GM10248 (cell line): ENCODE measurements around the gene TASP1.

Experiments used
- CTCF ChIA-PET: fragments of 300-600 bp; sonication (Branson Sonifier 250); formaldehyde crosslinking; extraction: SDS; loops from one replicate; lab custom pipeline; 2021; ENCODE audit warnings: antibody characterized with exemption; lab: Yijun Ruan, JAX
- POLR2A ChIA-PET: fragments of 350-650 bp; sonication (Branson Sonifier 250); formaldehyde crosslinking; extraction: SDS; loops from one replicate; lab custom pipeline; 2020; ENCODE audit warnings: antibody characterized with exemption; lab: Yijun Ruan, JAX
- DNase-seq: peaks from one replicate; pipeline ENCODE4 v3.0.0; 2012; ENCODE audit errors: extremely low spot score
- CTCF ChIP-seq: IDR thresholded peaks from 2 replicates; pipeline ENCODE4 v1.5.1; 2012; ENCODE audit warnings: mild to moderate bottlenecking, low read depth; ENCODE audit errors: extremely low read depth, missing control alignments, control extremely low read depth

Gene TASP1

GRCh38 chr20:13574071-13574470 lies 64.7 kb downstream of the TASP1 start:
- CTCF ChIA-PET = interaction anchor here (2.7 to 3.3 kb wide), 2 partner anchors 13 to 28 kb away, joined by 9 to 19 read pairs; no protein-coding TSS in a partner anchor
- POLR2A ChIA-PET = no interaction called here
- no peak for DNase-seq
- no peak for TF ChIP-seq CTCF

GRCh38 chr20:13571662-13572061 lies 67.1 kb downstream of the TASP1 start:
- no peak for DNase-seq
- POLR2A ChIA-PET = no interaction called here
- no peak for TF ChIP-seq CTCF
- CTCF ChIA-PET = interaction anchor here (1.0 to 2.7 kb wide), 2 partner anchors 11 to 25 kb away, joined by 8 to 9 read pairs; no protein-coding TSS in a partner anchor

- TF ChIP-seq CTCF = no peak
- DNase-seq = no peak
- ChIA-PET CTCF (interaction anchor here (13.7 kb wide), 1 partner anchor 21 kb away, joined by 174 read pairs; no protein-coding TSS in a partner anchor), POLR2A (no interaction called here)
Observed at GRCh38 chr20:13567663-13568062, 71.1 kb downstream of the TASP1 start.

- ChIA-PET POLR2A (no interaction called here), CTCF (interaction anchor here (13.7 kb wide), 1 partner anchor 18 kb away, joined by 174 read pairs; no protein-coding TSS in a partner anchor)
- no peak for TF ChIP-seq CTCF
- no peak for DNase-seq
Observed at GRCh38 chr20:13563854-13564253, 74.9 kb downstream of the TASP1 start.

GRCh38 chr20:13554706-13555105 lies 84.0 kb downstream of the TASP1 start:
- CTCF ChIA-PET = interaction anchor here (2.5 to 13.7 kb wide), 2 partner anchors 9 to 436 kb away, joined by 6 to 174 read pairs; no protein-coding TSS in a partner anchor
- POLR2A ChIA-PET = no interaction called here
- no peak for TF ChIP-seq CTCF
- no peak for DNase-seq

GRCh38 chr20:13554076-13554475 lies 84.7 kb downstream of the TASP1 start:
- ChIA-PET POLR2A (no interaction called here), CTCF (no interaction called here)
- no peak for DNase-seq
- no peak for TF ChIP-seq CTCF

GRCh38 chr20:13552061-13552460 lies 86.7 kb downstream of the TASP1 start:
- CTCF ChIA-PET = no interaction called here
- no peak for DNase-seq

More at GRCh38 chr20:13552061-13552460, 86.7 kb downstream of the TASP1 start:
- POLR2A ChIA-PET = no interaction called here
- TF ChIP-seq CTCF = no peak
